Thyroid gland (tissue), 4 donors: ENCODE measurements around the gene BTBD19.

Experiments used
- CTCF ChIP-seq, 6 experiments: fragments of 200-600 bp in 3 of 6; fragments of 450-650 bp in 3 of 6; sonication (generic) in 3 of 6; IDR thresholded peaks; one replicate each; pipeline ENCODE4 v1.5.1; 2016 to 2019; ENCODE audit warnings: antibody characterized with exemption in 6 of 6, mild to moderate bottlenecking in 2 of 6, inconsistent platforms in 1 of 6, moderate library complexity in 1 of 6
- POLR2A ChIP-seq, 2 donors: fragments of 450-650 bp; IDR thresholded peaks; one replicate each; pipeline ENCODE4 v1.6.1; 2017; ENCODE audit warnings: antibody characterized with exemption in 2 of 2, mild to moderate bottlenecking in 2 of 2, moderate library complexity in 1 of 2

GRCh38 chr1:44830900-44831304 is 22.6 kb downstream of the BTBD19 start:
- TF ChIP-seq CTCF (IDR thresholded peaks at IDR 0.05) (no peak), POLR2A (IDR thresholded peaks at IDR 0.05) (no peak)
